ENCODE measurements around the gene PNPLA1.
A peak's percentile ranks its signal among the peaks of the same experiment; 100 is the strongest.

Gene PNPLA1

DNA sequence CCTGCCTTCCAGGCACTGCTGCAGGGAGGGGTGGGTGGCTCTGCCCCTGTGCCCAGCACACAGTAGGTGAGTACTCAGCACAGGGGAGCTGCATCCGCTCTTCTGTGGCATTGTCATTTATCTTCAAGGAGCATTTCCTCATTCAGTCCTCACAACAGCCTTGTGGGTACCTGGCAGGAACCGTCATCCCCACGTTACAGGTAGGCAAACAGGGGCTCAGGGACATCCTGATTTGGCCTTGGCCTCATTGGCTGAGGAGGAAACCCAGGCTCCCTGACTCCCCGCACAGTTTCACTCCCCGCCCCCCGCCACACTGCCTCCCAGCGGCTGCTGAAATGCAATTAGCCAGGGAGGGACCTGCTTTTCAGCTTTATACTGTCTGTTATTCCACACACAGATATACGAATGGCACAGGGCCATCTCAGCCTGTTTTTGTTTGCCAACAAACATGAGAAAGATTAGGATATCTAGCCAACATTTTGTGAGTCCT, 24.2 kb upstream of the PNPLA1 start:
- no peak for DNase-seq (ENCODE audit: low read depth)
- no peak overlapping the region for H3K4me3 ChIP-seq (ENCODE audit: low read depth, low read length)

DNA sequence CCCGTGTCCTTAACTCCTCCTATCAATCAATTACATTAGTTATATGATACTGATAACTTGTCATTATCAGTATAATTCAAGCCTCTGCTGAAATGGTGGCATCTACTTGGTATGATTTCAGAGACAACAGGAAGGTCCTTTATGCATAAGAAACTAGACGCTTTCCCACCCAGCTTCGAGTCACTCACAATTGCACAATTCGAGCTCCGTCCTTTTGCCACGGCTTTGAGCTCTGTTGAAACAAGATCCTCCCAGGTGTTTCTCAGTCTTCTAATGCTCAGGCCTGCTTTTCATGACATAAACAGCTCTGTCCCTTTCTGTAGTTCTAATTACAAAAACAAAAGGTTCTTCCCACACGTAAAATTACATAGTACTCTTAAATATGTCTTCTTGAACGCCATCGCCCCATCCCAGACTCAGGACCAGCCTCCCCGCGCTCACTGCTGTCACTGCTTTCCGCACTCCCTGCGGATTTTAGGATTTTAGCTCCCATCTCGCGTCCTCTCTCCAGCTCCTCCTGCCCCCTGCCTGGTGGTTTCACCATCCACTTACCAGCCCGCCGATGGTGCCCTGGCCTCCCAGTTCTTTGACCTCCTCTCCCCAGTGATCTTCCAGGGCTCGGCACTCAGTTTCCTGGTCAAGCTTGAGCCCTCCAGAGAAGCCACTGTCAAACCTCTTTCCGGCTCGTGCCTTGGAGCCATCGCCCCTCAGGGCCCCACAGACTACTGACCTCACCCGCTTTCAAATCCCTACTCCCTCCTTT, 23.2 kb upstream of the PNPLA1 start:
- no peak for TF ChIP-seq CTCF (conservative IDR thresholded peaks at IDR 0.05; ENCODE audit: low read depth, low read length)
- no peak overlapping the region for H3K4me3 ChIP-seq (ENCODE audit: low read depth, low read length)
- DNase-seq (ENCODE audit: low read depth) = peak; percentile 51

More for the DNA sequence above, 24.2 kb upstream of the PNPLA1 start:
- peak; percentile 32 for TF ChIP-seq CTCF (conservative IDR thresholded peaks at IDR 0.05; ENCODE audit: low read depth, low read length)

DNA sequence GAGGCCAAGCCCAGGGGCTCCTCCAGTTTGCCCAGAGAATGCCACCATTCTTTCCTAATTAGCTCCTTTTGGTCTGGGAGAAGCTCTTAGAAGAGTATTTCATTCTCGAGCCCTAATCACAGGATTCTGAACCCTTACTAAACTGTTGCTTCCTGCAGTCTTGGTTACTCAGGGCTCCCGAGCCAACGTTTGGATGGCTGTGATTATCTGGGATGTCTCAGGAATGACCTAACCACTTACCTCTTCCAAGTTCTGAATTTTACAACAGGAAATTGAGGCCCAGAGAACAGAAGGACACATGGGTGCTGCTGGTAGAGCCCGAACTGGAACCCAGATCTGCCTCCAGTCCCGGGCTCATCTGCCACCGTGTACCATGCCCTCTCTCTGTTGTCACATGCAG, 22.2 kb upstream of the PNPLA1 start:
- TF ChIP-seq CTCF (conservative IDR thresholded peaks at IDR 0.05; ENCODE audit: low read depth, low read length) = no peak
- DNase-seq (ENCODE audit: low read depth) = peak; percentile 57
- H3K4me3 ChIP-seq (ENCODE audit: low read depth, low read length) = no peak overlapping the region

DNA sequence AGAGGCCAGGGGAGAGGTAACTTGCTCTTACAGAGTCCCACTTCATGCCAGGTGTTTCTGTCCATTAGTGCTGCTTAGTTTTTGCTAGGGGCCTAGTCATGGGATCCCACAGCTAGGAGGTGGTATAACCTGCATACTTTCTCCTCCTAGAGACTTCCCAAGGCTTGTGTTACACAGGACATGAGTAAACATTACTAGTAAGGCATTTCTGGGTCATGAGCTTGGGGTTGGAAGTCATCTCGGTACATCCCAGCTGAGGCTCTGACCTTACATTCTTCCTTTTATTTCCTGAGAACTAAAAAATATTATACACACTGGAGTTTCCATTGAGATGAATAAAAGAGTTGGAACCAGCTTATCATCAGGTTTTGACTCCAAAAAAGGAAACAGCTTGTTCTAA, 20.9 kb upstream of the PNPLA1 start:
- peak; percentile 44 for TF ChIP-seq CTCF (conservative IDR thresholded peaks at IDR 0.05; ENCODE audit: low read depth, low read length)
- no peak overlapping the region for H3K4me3 ChIP-seq (ENCODE audit: low read depth, low read length)
- peak; percentile 93 for DNase-seq (ENCODE audit: low read depth)

DNA sequence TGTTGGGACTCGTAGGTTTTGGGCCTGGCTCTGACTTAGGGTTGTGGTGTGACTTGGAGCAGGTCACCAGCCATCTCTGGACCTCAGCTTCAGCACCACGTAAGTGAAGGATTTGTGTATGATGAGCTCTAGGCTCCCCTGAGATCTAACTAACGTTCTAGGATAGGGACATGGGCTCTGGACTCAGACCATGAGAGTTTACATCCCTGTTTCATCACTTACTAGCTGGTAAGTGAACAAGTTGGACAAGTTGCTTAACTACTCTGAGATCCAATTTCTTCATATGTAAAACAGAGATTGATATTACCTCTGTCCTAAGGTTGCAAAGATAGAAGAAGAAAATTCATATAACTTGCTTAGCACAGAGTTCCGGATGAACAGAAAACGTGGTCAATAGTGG, 20.3 kb upstream of the PNPLA1 start:
- DNase-seq (ENCODE audit: low read depth) = peak; percentile 64
- H3K4me3 ChIP-seq (ENCODE audit: low read depth, low read length) = no peak overlapping the region
- TF ChIP-seq CTCF (conservative IDR thresholded peaks at IDR 0.05; ENCODE audit: low read depth, low read length) = no peak

DNA sequence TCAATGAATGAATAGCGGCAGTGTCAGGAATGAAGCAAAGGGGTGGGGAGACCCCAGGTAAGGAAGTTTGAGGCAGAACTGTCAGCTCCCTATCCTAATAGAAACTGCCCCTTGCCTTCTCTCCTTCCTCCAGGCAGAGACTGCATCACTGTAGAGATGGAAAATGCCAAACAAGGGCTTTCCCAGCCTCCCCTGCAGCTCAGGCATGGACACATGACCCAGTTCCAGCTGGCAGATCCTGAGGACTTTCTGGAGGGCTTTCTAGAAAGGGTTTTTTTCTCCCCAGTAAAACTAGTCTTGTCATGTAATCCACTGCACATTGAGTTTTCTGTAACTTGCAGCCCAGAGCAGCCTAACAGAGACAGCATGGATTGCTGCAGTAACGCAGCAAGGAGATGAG, 17.9 kb upstream of the PNPLA1 start:
- peak; percentile 12 for DNase-seq (ENCODE audit: low read depth)
- H3K4me3 ChIP-seq (ENCODE audit: low read depth, low read length) = no peak overlapping the region
- no peak for TF ChIP-seq CTCF (conservative IDR thresholded peaks at IDR 0.05; ENCODE audit: low read depth, low read length)
